Esophagus muscularis mucosa (tissue), 4 donors: ENCODE data around the gene TBX15.

Source experiments
- EP300 ChIP-seq: sonication (generic); formaldehyde crosslinking; IDR thresholded peaks from one replicate; pipeline ENCODE4 v1.6.1; 2017; ENCODE audit warnings: antibody characterized with exemption
- POLR2A ChIP-seq: fragments of 450-650 bp; IDR thresholded peaks from one replicate; pipeline ENCODE4 v1.6.1; 2017; ENCODE audit warnings: antibody characterized with exemption, moderate library complexity, mild to moderate bottlenecking, low read depth
- POLR2AphosphoS5 ChIP-seq, 2 donors: sonication (generic); formaldehyde crosslinking; IDR thresholded peaks; one replicate each; pipeline ENCODE4 v1.6.1; 2017; ENCODE audit warnings: antibody characterized with exemption in 2 of 2
- TF ChIP-seq, protein P1 (sequence below), 3 experiments: fragments of 200-600 bp in 2 of 3; fragments of 450-650 bp in 1 of 3; sonication (generic) in 2 of 3; IDR thresholded peaks; one replicate each; pipeline ENCODE4 v1.5.1; 2017 to 2019; ENCODE audit warnings: antibody characterized with exemption in 3 of 3, mild to moderate bottlenecking in 2 of 3, moderate library complexity in 1 of 3

DNA sequence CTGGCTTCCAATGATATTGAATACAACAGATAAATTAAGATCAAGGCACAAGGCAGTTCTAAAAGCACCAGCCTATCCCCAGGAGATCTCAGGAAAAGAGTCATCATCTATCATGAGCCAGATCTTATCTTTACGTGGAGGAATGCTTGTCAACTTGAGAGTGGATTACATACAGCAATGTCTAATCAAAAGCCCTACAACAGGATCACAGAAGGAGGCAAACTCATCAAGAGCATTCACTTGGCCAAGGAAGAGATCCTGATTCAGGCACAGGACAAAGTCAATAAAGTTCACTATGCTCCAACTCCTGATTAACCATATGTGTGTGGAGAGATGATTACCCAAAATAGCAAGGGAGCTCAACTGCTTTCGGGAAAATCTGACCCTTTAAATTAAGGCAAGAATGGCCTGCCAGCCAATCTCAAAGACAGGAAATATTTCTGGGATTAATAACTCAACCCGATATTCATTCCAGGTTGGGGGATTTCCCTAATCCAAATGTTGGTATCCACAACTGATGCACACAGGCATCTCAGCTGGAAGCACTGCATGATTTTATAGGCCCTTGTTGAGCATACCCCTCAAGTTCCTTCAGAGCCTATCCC lies 33.7 kb downstream of the TBX15 start:
- TF ChIP-seq POLR2A = no peak
- TF ChIP-seq, protein P1, sequence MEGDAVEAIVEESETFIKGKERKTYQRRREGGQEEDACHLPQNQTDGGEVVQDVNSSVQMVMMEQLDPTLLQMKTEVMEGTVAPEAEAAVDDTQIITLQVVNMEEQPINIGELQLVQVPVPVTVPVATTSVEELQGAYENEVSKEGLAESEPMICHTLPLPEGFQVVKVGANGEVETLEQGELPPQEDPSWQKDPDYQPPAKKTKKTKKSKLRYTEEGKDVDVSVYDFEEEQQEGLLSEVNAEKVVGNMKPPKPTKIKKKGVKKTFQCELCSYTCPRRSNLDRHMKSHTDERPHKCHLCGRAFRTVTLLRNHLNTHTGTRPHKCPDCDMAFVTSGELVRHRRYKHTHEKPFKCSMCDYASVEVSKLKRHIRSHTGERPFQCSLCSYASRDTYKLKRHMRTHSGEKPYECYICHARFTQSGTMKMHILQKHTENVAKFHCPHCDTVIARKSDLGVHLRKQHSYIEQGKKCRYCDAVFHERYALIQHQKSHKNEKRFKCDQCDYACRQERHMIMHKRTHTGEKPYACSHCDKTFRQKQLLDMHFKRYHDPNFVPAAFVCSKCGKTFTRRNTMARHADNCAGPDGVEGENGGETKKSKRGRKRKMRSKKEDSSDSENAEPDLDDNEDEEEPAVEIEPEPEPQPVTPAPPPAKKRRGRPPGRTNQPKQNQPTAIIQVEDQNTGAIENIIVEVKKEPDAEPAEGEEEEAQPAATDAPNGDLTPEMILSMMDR (IDR thresholded peaks at IDR 0.05) = no peak
- no peak for TF ChIP-seq EP300
- no peak for TF ChIP-seq POLR2AphosphoS5 (IDR thresholded peaks at IDR 0.05)
